Common myeloid progenitor, CD34-positive (primary cell): ENCODE data around the gene UPK1A. TPM values are rescaled to one million over a fixed set of nuclear protein-coding genes. Genes with fewer than 3 reads are reported as not detected.

Experiments
- CTCF ChIA-PET: fragments of 350-600 bp; sonication (Branson Sonifier 250); formaldehyde crosslinking; loops from one replicate; lab custom pipeline; 2021; ENCODE audit warnings: antibody characterized with exemption; lab: Charles Lee
- POLR2A ChIA-PET: fragments of 350-600 bp; sonication (Branson Sonifier 250); formaldehyde crosslinking; loops from one replicate; lab custom pipeline; 2021; ENCODE audit warnings: antibody characterized with exemption; lab: Charles Lee
- DNase-seq, 3 donors: peaks; one replicate each; pipeline versions ENCODE4 v3.0.0 to v3.0.0-alpha.2; 2013
- H3K27ac ChIP-seq, 2 experiments: 1 replicate in 1 of 2; 2 replicates in 1 of 2; pipeline ENCODE4 v1.7.0; 2013; ENCODE audit warnings: inconsistent platforms in 2 of 2, low read length in 2 of 2, mild to moderate bottlenecking in 2 of 2, low read depth in 1 of 2, moderate library complexity in 1 of 2; ENCODE audit not compliant: severe bottlenecking in 2 of 2, insufficient read depth in 1 of 2, poor library complexity in 1 of 2
- H3K27me3 ChIP-seq, 5 experiments: replicated peaks in 2 of 5; 1 replicate in 3 of 5; 2 replicates in 2 of 5; pipeline versions ENCODE4 v1.6.1 to v1.7.0; 2013; ENCODE audit warnings: low read length in 4 of 5, mild to moderate bottlenecking in 2 of 5, moderate library complexity in 2 of 5, inconsistent platforms in 1 of 5; ENCODE audit not compliant: insufficient read depth in 5 of 5, control insufficient read depth in 4 of 5
- H3K36me3 ChIP-seq, 4 experiments: 1 replicate in 2 of 4; 2 replicates in 2 of 4; pipeline versions ENCODE4 v1.6.1 to v1.7.0; 2013; ENCODE audit warnings: low read length in 3 of 4, control low read depth in 1 of 4, mild to moderate bottlenecking in 1 of 4; ENCODE audit not compliant: control insufficient read depth in 4 of 4, insufficient read depth in 4 of 4
- H3K4me1 ChIP-seq, 4 experiments: 1 replicate in 3 of 4; 2 replicates in 1 of 4; pipeline versions ENCODE4 v1.6.1 to v1.7.1; 2013; ENCODE audit warnings: low read length in 3 of 4, mild to moderate bottlenecking in 3 of 4, control low read depth in 1 of 4, inconsistent platforms in 1 of 4, moderate library complexity in 1 of 4; ENCODE audit not compliant: control insufficient read depth in 4 of 4, insufficient read depth in 4 of 4; ENCODE audit errors: control extremely low read depth in 1 of 4
- H3K4me3 ChIP-seq, 7 experiments: 1 replicate in 4 of 7; 2 replicates in 3 of 7; pipeline versions ENCODE4 v1.5.1 to v1.7.0; 2013; ENCODE audit warnings: mild to moderate bottlenecking in 7 of 7, low read length in 6 of 7, moderate library complexity in 6 of 7, inconsistent platforms in 2 of 7, low read depth in 2 of 7, control low read depth in 1 of 7; ENCODE audit not compliant: insufficient read depth in 4 of 7, control insufficient read depth in 1 of 7; ENCODE audit errors: extremely low read depth in 1 of 7
- H3K9me3 ChIP-seq, 5 experiments: 1 replicate in 4 of 5; 2 replicates in 1 of 5; pipeline versions ENCODE4 v1.6.1 to v1.7.1; 2013; ENCODE audit warnings: low read length in 4 of 5, mild to moderate bottlenecking in 2 of 5, inconsistent platforms in 1 of 5, low read depth in 1 of 5, moderate library complexity in 1 of 5; ENCODE audit not compliant: control insufficient read depth in 4 of 5, insufficient read depth in 2 of 5; ENCODE audit errors: control extremely low read depth in 1 of 5
- WGBS: methylation state at CpG from one replicate; pipeline ENCODE4 v1.1.5; 2013; ENCODE audit not compliant: insufficient coverage; 5-methylcytosine and 5-hydroxymethylcytosine counted together
- polyA plus RNA-seq: library from polyadenylated mRNA; unstranded; fragments of 120-200 nt; gene quantifications from one replicate; pipeline ENCODE4 v1.2.1, GENCODE V29; 2013

Gene UPK1A
- polyA plus RNA-seq: not detected

GRCh38 chr19:35666251-35666913 lies at the start of gene UPK1A:
TSS of gene UPK1A (plus strand) at chr19:35666517. CDS start at chr19:35666813, 296 bp downstream.
- no peak within 1 kb of the TSS for H3K27ac ChIP-seq
- peaks cover 0 to 33% (median 2%) of the 10 kb centered on the region in 4 experiments for H3K36me3 ChIP-seq
- H3K4me3 ChIP-seq: no peak within 1 kb of the TSS
- no peaks in the 10 kb centered on the region for H3K4me1 ChIP-seq
- no peaks in the 10 kb centered on the region for H3K9me3 ChIP-seq
- ChIA-PET POLR2A (no interaction called here), CTCF (no interaction called here)
- no peak for DNase-seq
- H3K27me3 ChIP-seq: peaks cover 0 to 7% (median 0%) of the 10 kb centered on the region in 5 experiments
- WGBS: 93% methylated on average over 9 of the region's 16 CpGs

GRCh38 chr19:35618857-35619256 lies 47.5 kb upstream of the UPK1A start:
- CTCF ChIA-PET: no interaction called here
- H3K4me3 ChIP-seq: no peak overlapping the region
- no peak for DNase-seq
- POLR2A ChIA-PET: no interaction called here
- no peaks in the 10 kb centered on the region for H3K9me3 ChIP-seq
- peaks cover 0 to 59% (median 41%) of the 10 kb centered on the region in 4 experiments for H3K36me3 ChIP-seq
- 95% methylated on average over 7 of the region's 7 CpGs for WGBS
- no peak overlapping the region for H3K27ac ChIP-seq
- no peaks in the 10 kb centered on the region for H3K27me3 ChIP-seq
- no peaks in the 10 kb centered on the region for H3K4me1 ChIP-seq

DNA sequence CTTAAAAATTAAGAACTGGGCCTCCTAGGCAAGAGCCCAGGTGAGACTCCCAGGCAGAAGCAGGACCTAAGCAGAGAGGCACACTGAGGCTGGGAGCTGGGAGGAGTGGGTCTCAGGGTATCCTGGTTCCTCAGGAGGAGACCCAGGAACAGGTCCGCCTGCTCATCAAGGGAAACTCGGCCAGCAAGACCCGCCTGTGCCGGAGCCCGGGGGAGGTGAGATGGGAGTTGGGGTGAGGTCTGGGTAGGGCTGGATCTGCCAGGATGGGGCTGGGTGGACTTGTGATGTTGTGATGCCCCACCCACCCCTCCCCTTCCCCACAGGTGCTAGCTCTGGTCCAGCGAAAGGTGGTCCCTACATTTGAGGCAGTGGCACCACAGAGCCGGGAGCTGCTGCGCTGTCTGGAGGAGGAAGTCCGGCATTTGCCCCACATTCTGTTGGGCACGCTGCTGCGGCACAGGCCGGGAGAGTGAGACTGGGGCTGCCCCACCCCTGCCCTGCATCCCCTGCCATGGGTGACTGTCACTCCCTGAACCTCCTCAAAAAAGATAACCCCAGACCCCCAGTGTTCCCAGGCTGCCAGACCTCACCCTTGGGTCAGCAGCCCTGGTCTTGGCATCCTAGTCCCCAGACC lies 46.9 kb upstream of the UPK1A start:
- H3K9me3 ChIP-seq: no peaks in the 10 kb centered on the region
- no peaks in the 10 kb centered on the region for H3K4me1 ChIP-seq
- no peak overlapping the region for H3K27ac ChIP-seq
- CTCF ChIA-PET: no interaction called here
- POLR2A ChIA-PET: no interaction called here
- no peaks in the 10 kb centered on the region for H3K27me3 ChIP-seq
- no peak for DNase-seq
- peaks cover 0 to 59% (median 41%) of the 10 kb centered on the region in 4 experiments for H3K36me3 ChIP-seq
- 97% methylated on average over 8 of the region's 12 CpGs for WGBS
- no peak overlapping the region for H3K4me3 ChIP-seq

GRCh38 chr19:35620001-35620400 lies 46.3 kb upstream of the UPK1A start:
- H3K36me3 ChIP-seq: peaks cover 0 to 55% (median 37%) of the 10 kb centered on the region in 4 experiments
- no peak overlapping the region for H3K27ac ChIP-seq
- 100% methylated on average over 17 of the region's 17 CpGs for WGBS
- ChIA-PET POLR2A (no interaction called here), CTCF (interaction anchor here (1.0 to 1.1 kb wide), 2 partner anchors 24 to 28 kb away, joined by 3 to 5 read pairs; no protein-coding TSS in a partner anchor)
- H3K9me3 ChIP-seq: no peaks in the 10 kb centered on the region
- no peaks in the 10 kb centered on the region for H3K27me3 ChIP-seq
- H3K4me3 ChIP-seq: no peak overlapping the region
- no peaks in the 10 kb centered on the region for H3K4me1 ChIP-seq
- DNase-seq: no peak

DNA sequence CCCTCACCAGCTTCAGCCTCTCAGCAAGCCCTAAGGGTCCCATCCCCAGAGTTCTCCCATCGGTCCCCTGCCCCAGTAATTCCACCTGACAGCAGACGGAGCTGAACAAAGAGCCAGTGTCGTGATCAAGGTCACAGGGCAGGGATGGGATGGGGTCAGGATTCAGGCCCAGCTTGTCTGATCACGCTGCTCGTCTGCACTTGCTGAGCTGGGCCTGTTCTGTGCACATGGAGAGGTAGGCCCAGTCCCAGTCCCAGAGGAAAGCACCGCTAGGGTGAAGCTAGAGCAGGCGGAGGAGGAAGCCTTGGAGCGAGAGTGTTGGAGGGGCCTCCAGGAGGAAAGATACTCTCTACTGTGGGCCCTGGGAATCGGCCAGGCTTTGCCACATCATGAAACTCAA lies 44.6 kb upstream of the UPK1A start:
- Histone ChIP-seq H3K36me3 (peaks cover 0 to 46% (median 27%) of the 10 kb centered on the region in 4 experiments), H3K9me3 (no peaks in the 10 kb centered on the region), H3K4me3 (no peak overlapping the region), H3K27me3 (no peaks in the 10 kb centered on the region), H3K4me1 (no peaks in the 10 kb centered on the region), H3K27ac (no peak overlapping the region)
- CTCF ChIA-PET: interaction anchor here (1.4 kb wide), 1 partner anchor 10 kb away, joined by 4 read pairs; no protein-coding TSS in a partner anchor
- 98% methylated on average over 8 of the region's 9 CpGs for WGBS
- POLR2A ChIA-PET: no interaction called here
- no peak for DNase-seq

DNA sequence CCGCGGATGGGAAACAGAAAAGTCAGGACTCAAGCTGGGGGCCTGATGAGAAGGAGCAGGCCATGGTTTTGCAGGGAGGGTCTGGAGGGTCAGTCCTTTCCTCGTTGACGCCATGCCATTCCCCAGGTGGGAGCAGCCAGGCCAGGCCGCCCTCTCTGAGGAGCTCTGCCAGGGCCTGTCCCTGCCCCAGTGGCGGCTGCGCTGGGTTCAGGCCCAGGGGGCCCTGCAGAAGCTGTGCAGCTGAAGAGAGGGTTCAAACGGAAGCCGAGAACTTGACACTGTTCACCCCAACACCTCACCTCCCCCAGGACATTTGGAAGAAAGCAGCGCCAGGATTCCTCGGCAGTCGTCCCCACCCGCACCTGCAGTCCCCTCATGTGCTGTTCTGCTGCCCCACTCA lies 43.6 kb upstream of the UPK1A start:
- H3K9me3 ChIP-seq: no peaks in the 10 kb centered on the region
- CTCF ChIA-PET: interaction anchor here (1.4 kb wide), 1 partner anchor 9 kb away, joined by 4 read pairs; no protein-coding TSS in a partner anchor
- H3K27ac ChIP-seq: no peak overlapping the region
- peaks cover 0 to under 1% (median 0%) of the 10 kb centered on the region in 4 experiments for H3K4me1 ChIP-seq
- no peak for DNase-seq
- H3K36me3 ChIP-seq: peaks cover 0 to 36% (median 18%) of the 10 kb centered on the region in 4 experiments
- H3K4me3 ChIP-seq: no peak overlapping the region
- 93% methylated on average over 9 of the region's 13 CpGs for WGBS
- H3K27me3 ChIP-seq: no peaks in the 10 kb centered on the region
- POLR2A ChIA-PET: no interaction called here
